GM23248 (cell line): ENCODE measurements around the gene MFAP5. TPM values are rescaled to one million over a fixed set of nuclear protein-coding genes. Genes with fewer than 3 reads are reported as not detected.

Experiments used
- DNase-seq: peaks from one replicate; pipeline ENCODE4 v3.0.0-alpha.2; 2015
- H2AFZ ChIP-seq: fragments of 200-600 bp; sonication (generic); 2 replicates; pipeline ENCODE4 v1.6.1; 2016; ENCODE audit warnings: antibody characterized with exemption
- H3F3A ChIP-seq: fragments of 200-600 bp; sonication (generic); 2 replicates; pipeline ENCODE4 v1.6.1; 2016; ENCODE audit warnings: mild to moderate bottlenecking, antibody characterized with exemption, mixed run types; ENCODE audit not compliant: insufficient read depth
- H3K27ac ChIP-seq: fragments of 200-600 bp; sonication (generic); 2 replicates; pipeline ENCODE4 v1.5.1; 2016; ENCODE audit warnings: mild to moderate bottlenecking
- H3K27me3 ChIP-seq: fragments of 200-600 bp; sonication (generic); replicated peaks from 2 replicates; pipeline ENCODE4 v1.6.1; 2016; ENCODE audit warnings: mild to moderate bottlenecking; ENCODE audit not compliant: insufficient read depth
- H3K36me3 ChIP-seq: fragments of 200-600 bp; sonication (generic); 2 replicates; pipeline ENCODE4 v1.6.1; 2016; ENCODE audit warnings: low read depth, mild to moderate bottlenecking
- H3K4me1 ChIP-seq: fragments of 200-600 bp; sonication (generic); 2 replicates; pipeline ENCODE4 v1.6.1; 2016; ENCODE audit warnings: mild to moderate bottlenecking; ENCODE audit not compliant: insufficient read depth
- H3K4me2 ChIP-seq: fragments of 200-600 bp; sonication (generic); one replicate; pipeline ENCODE4 v1.6.1; 2016; ENCODE audit warnings: mild to moderate bottlenecking; ENCODE audit not compliant: unreplicated experiment
- H3K4me3 ChIP-seq: fragments of 200-600 bp; sonication (generic); 2 replicates; pipeline ENCODE4 v1.5.1; 2016; ENCODE audit warnings: mild to moderate bottlenecking
- H3K79me2 ChIP-seq: fragments of 200-600 bp; sonication (generic); 2 replicates; pipeline ENCODE4 v1.6.1; 2016; ENCODE audit warnings: mild to moderate bottlenecking; ENCODE audit not compliant: insufficient read depth
- H3K9ac ChIP-seq: fragments of 200-600 bp; sonication (generic); 2 replicates; pipeline ENCODE4 v1.6.1; 2016; ENCODE audit warnings: mild to moderate bottlenecking
- H3K9me2 ChIP-seq: fragments of 200-600 bp; sonication (generic); 2 replicates; pipeline ENCODE4 v1.6.1; 2016; ENCODE audit warnings: mixed run types, mild to moderate bottlenecking, moderate library complexity; ENCODE audit not compliant: insufficient read depth
- H3K9me3 ChIP-seq: fragments of 200-600 bp; sonication (generic); one replicate; pipeline ENCODE4 v1.6.1; 2017; ENCODE audit warnings: low read depth
- H4K20me1 ChIP-seq: fragments of 200-600 bp; sonication (generic); 2 replicates; pipeline ENCODE4 v1.6.0; 2016; ENCODE audit not compliant: insufficient read depth
- EZH2 ChIP-seq: fragments of 200-600 bp; sonication (generic); IDR thresholded peaks from 2 replicates; pipeline ENCODE4 v1.6.1; 2018; ENCODE audit warnings: antibody characterized with exemption, mild to moderate bottlenecking; ENCODE audit not compliant: insufficient read depth, poor library complexity, severe bottlenecking
- EZH2phosphoT487 ChIP-seq: fragments of 200-600 bp; sonication (generic); IDR thresholded peaks from 2 replicates; pipeline ENCODE4 v1.6.1; 2018; ENCODE audit warnings: antibody characterized with exemption, moderate library complexity, mild to moderate bottlenecking, low read depth; ENCODE audit not compliant: insufficient read depth
- WGBS, 2 experiments: methylation state at CpG; one replicate each; pipeline ENCODE4 v1.1.6; 2015 to 2017; ENCODE audit warnings: low lambda C conversion rate in 2 of 2, low coverage in 1 of 2; ENCODE audit errors: missing lambda C conversion rate in 2 of 2; 5-methylcytosine and 5-hydroxymethylcytosine counted together
- in situ Hi-C: fragments of 300-500 bp; cut with MboI; formaldehyde crosslinking; loops from 2 replicates; pipeline ENCODE4 v1.15.0; 2020
- polyA plus RNA-seq: library from polyadenylated mRNA; unstranded; fragments of >200 nt; fragmentation: Nextera tagmentation; extraction: Ambion mirVana; gene quantifications from 2 replicates; pipeline ENCODE4 v1.2.1, GENCODE V29; 2016
- total RNA-seq: library from RNA; depleted of rRNA; stranded (reverse); fragments of >200 nt; shearing (Covaris generic); gene quantifications from 2 replicates; pipeline ENCODE4 v1.2.3, GENCODE V29; 2014

Gene MFAP5
- total and polyA plus RNA-seq, 2 experiments from 2014 or later = 390 to 679 TPM

GRCh38 chr12:8612629-8613028, 50.0 kb downstream of the MFAP5 start, which contains the start of gene AICDA:
Gene AICDA (minus strand): TSS chr12:8612859. CDS start chr12:8612767, 92 bp downstream.
- no peak for DNase-seq
- no peaks in the 10 kb centered on the region for H3K9me3 ChIP-seq
- no peaks in the 10 kb centered on the region for H3K36me3 ChIP-seq
- H3K27me3 ChIP-seq = no peaks in the 10 kb centered on the region
- in situ Hi-C loops = no loop called here
- TF ChIP-seq EZH2phosphoT487 (no peak), EZH2 (no peak)
- H3F3A ChIP-seq = no peaks in the 10 kb centered on the region
- H3K4me3 ChIP-seq = no peak within 1 kb of the TSS
- 48 to 54% methylated on average over 2 of the region's 2 CpGs for WGBS, 2 experiments
- no peak within 1 kb of the TSS for H3K27ac ChIP-seq
- no peak within 1 kb of the TSS for H3K9ac ChIP-seq
- H3K79me2 ChIP-seq = no peaks in the 10 kb centered on the region
- H3K9me2 ChIP-seq = no peaks in the 10 kb centered on the region
- no peaks in the 10 kb centered on the region for H3K4me1 ChIP-seq
- H3K4me2 ChIP-seq = no peak within 1 kb of the TSS
- no peaks in the 10 kb centered on the region for H4K20me1 ChIP-seq
- H2AFZ ChIP-seq = no peak within 1 kb of the TSS

- no peak overlapping the region for H3K4me3 ChIP-seq
- H3K27me3 ChIP-seq = peaks cover 9% of the 10 kb centered on the region
- no peaks in the 10 kb centered on the region for H3F3A ChIP-seq
- no peaks in the 10 kb centered on the region for H3K9me3 ChIP-seq
- no peaks in the 10 kb centered on the region for H3K4me1 ChIP-seq
- in situ Hi-C loops = no loop called here
- no peak overlapping the region for H3K27ac ChIP-seq
- H3K36me3 ChIP-seq = no peaks in the 10 kb centered on the region
- peak; percentile 66 for DNase-seq
- TF ChIP-seq EZH2phosphoT487 (no peak), EZH2 (no peak)
- no peak overlapping the region for H2AFZ ChIP-seq
- no peak overlapping the region for H3K9ac ChIP-seq
- no peaks in the 10 kb centered on the region for H3K9me2 ChIP-seq
- no peaks in the 10 kb centered on the region for H4K20me1 ChIP-seq
- H3K4me2 ChIP-seq = no peak overlapping the region
- WGBS, 2 experiments = 18 to 19% methylated on average over 5 of the region's 5 CpGs
- no peaks in the 10 kb centered on the region for H3K79me2 ChIP-seq
These were observed 53.5 kb downstream of the MFAP5 start for GRCh38 chr12:8609061-8609570.

GRCh38 chr12:8606890-8607289, 55.7 kb downstream of the MFAP5 start:
- Histone ChIP-seq H3K9ac (no peak overlapping the region), H3K27me3 (peaks cover 9% of the 10 kb centered on the region), H3K4me2 (no peak overlapping the region), H3K9me3 (no peaks in the 10 kb centered on the region), H4K20me1 (no peaks in the 10 kb centered on the region), H3K9me2 (no peaks in the 10 kb centered on the region), H3K4me1 (no peaks in the 10 kb centered on the region), H2AFZ (no peak overlapping the region), H3K36me3 (no peaks in the 10 kb centered on the region), H3K79me2 (no peaks in the 10 kb centered on the region), H3F3A (no peaks in the 10 kb centered on the region), H3K27ac (no peak overlapping the region), H3K4me3 (no peak overlapping the region)
- in situ Hi-C loops = no loop called here
- TF ChIP-seq EZH2 = no peak
- no peak for DNase-seq
- 76 to 88% methylated on average over 6 of the region's 6 CpGs for WGBS, 2 experiments

- Histone ChIP-seq H2AFZ (no peak overlapping the region), H3K4me3 (no peak overlapping the region), H3F3A (no peaks in the 10 kb centered on the region), H3K79me2 (no peaks in the 10 kb centered on the region), H3K4me2 (no peak overlapping the region), H4K20me1 (no peaks in the 10 kb centered on the region), H3K27me3 (peaks cover 9% of the 10 kb centered on the region), H3K9me2 (no peaks in the 10 kb centered on the region), H3K9me3 (no peaks in the 10 kb centered on the region), H3K9ac (no peak overlapping the region), H3K4me1 (no peaks in the 10 kb centered on the region), H3K27ac (no peak overlapping the region), H3K36me3 (no peaks in the 10 kb centered on the region)
- DNase-seq = no peak
- WGBS, 2 experiments = 88 to 90% methylated on average over 29 to 30 of the region's 30 CpGs
- in situ Hi-C loops = no loop called here
- no peak for TF ChIP-seq EZH2phosphoT487
- no peak for TF ChIP-seq EZH2
These were observed 57.6 kb downstream of the MFAP5 start for GRCh38 chr12:8605057-8605456.

- in situ Hi-C loops = no loop called here
- H3K27ac ChIP-seq = no peak overlapping the region
- no peaks in the 10 kb centered on the region for H3K79me2 ChIP-seq
- no peaks in the 10 kb centered on the region for H3K9me3 ChIP-seq
- WGBS, 2 experiments = 20 to 22% methylated on average over 3 of the region's 3 CpGs
- H2AFZ ChIP-seq = no peak overlapping the region
- TF ChIP-seq EZH2 (no peak), EZH2phosphoT487 (no peak)
- DNase-seq = peak; percentile 19
- H3K27me3 ChIP-seq = peaks cover 9% of the 10 kb centered on the region
- H3K36me3 ChIP-seq = no peaks in the 10 kb centered on the region
- H3K4me1 ChIP-seq = no peaks in the 10 kb centered on the region
- no peaks in the 10 kb centered on the region for H4K20me1 ChIP-seq
- H3K4me2 ChIP-seq = no peak overlapping the region
- H3F3A ChIP-seq = no peaks in the 10 kb centered on the region
- H3K4me3 ChIP-seq = no peak overlapping the region
- no peak overlapping the region for H3K9ac ChIP-seq
- no peaks in the 10 kb centered on the region for H3K9me2 ChIP-seq
These were observed 58.8 kb downstream of the MFAP5 start for GRCh38 chr12:8603856-8604255.
